MCF 10A (cell line): ENCODE measurements around the gene PIANP. TPM values are rescaled to one million over a fixed set of nuclear protein-coding genes. Genes with fewer than 3 reads are reported as not detected.

ENCODE experiments used
- BruUV-seq: library from RNA; stranded (reverse); fragments of 400-500 nt; replicated peaks from 2 replicates; lab custom pipeline; 2021; lab: Mats Ljungman, UMichigan
- CTCF ChIA-PET: fragments of 300-600 bp; sonication (Branson Sonifier 250); formaldehyde crosslinking; extraction: SDS; loops from one replicate; lab custom pipeline; 2021; ENCODE audit warnings: antibody characterized with exemption, inconsistent platforms; lab: Yijun Ruan, JAX
- POLR2A ChIA-PET: fragments of 300-600, 350-650 bp; sonication (Branson Sonifier 250); formaldehyde crosslinking; extraction: SDS; loops from one replicate; lab custom pipeline; 2020; ENCODE audit warnings: antibody characterized with exemption, inconsistent platforms; lab: Yijun Ruan, JAX
- DNase-seq: peaks from one replicate; pipeline ENCODE4 v3.0.0-alpha.2; 2018; ENCODE audit not compliant: unreplicated experiment
- H3K27ac Mint-ChIP-seq: one replicate; pipeline ENCODE4 v1.8.0; 2022; ENCODE audit warnings: mild to moderate bottlenecking, low read depth, mixed read lengths; ENCODE audit not compliant: unreplicated experiment
- H3K27me3 Mint-ChIP-seq: one replicate; pipeline ENCODE4 v1.8.0; 2022; ENCODE audit warnings: mixed read lengths; ENCODE audit not compliant: insufficient read depth, unreplicated experiment
- H3K36me3 Mint-ChIP-seq: one replicate; pipeline ENCODE4 v1.8.0; 2022; ENCODE audit warnings: mild to moderate bottlenecking, moderate library complexity, mixed read lengths; ENCODE audit not compliant: insufficient read depth, unreplicated experiment
- H3K4me1 Mint-ChIP-seq: one replicate; pipeline ENCODE4 v1.8.0; 2022; ENCODE audit warnings: mixed read lengths; ENCODE audit not compliant: insufficient read depth, unreplicated experiment
- H3K4me3 Mint-ChIP-seq: one replicate; pipeline ENCODE4 v1.8.0; 2022; ENCODE audit warnings: mild to moderate bottlenecking, moderate library complexity, mixed read lengths; ENCODE audit not compliant: unreplicated experiment
- H3K9me3 Mint-ChIP-seq: one replicate; pipeline ENCODE4 v1.8.0; 2022; ENCODE audit warnings: mixed read lengths; ENCODE audit not compliant: unreplicated experiment
- CTCF ChIP-seq: fragments of 200-600 bp; IDR thresholded peaks from one replicate; pipeline ENCODE4 v1.8.0; 2022; ENCODE audit warnings: antibody characterized with exemption, mild to moderate bottlenecking; ENCODE audit not compliant: unreplicated experiment
- intact Hi-C: fragments of 100-400 bp; cut with micrococcal nuclease; formaldehyde crosslinking; loops from 2 replicates; pipeline ENCODE4 v1.14.1; 2022
- total RNA-seq: library from RNA; stranded (reverse); gene quantifications from 2 replicates; pipeline ENCODE4 v1.2.3, GENCODE V29; 2022

The PIANP gene
- total RNA-seq, 1 experiment from 2014 or later = not detected

DNA sequence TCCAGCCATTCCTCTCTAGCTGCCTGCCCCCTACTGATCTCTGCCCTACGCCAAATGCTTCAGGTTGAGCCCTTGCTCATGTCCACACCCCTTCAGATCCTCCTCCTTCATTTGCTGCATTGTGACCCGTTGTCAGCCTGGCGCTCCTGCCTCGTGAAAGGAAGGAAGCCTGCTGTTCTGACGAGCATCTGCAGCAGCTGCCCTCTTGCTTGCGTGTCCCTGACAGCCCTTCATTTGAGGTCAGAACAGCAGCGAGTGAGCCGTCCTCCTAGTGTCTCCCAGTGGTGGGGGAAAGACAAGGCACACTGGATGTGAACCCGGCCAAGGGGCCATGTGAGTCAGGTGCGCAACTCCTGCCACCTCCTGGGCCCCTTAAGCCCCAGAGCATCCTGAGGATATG is 3.0 kb upstream of the PIANP start:
- H3K4me3 Mint-ChIP-seq = no peak overlapping the region
- TF ChIP-seq CTCF = no peak
- H3K4me1 Mint-ChIP-seq = peaks cover 8% of the 10 kb centered on the region
- H3K36me3 Mint-ChIP-seq = no peaks in the 10 kb centered on the region
- BruUV-seq = no TSS peak
- H3K27me3 Mint-ChIP-seq = peaks cover 66% of the 10 kb centered on the region
- ChIA-PET CTCF (no interaction called here), POLR2A (no interaction called here)
- no peaks in the 10 kb centered on the region for H3K9me3 Mint-ChIP-seq
- intact Hi-C loops = no loop called here
- DNase-seq = no peak
- no peak overlapping the region for H3K27ac Mint-ChIP-seq

DNA sequence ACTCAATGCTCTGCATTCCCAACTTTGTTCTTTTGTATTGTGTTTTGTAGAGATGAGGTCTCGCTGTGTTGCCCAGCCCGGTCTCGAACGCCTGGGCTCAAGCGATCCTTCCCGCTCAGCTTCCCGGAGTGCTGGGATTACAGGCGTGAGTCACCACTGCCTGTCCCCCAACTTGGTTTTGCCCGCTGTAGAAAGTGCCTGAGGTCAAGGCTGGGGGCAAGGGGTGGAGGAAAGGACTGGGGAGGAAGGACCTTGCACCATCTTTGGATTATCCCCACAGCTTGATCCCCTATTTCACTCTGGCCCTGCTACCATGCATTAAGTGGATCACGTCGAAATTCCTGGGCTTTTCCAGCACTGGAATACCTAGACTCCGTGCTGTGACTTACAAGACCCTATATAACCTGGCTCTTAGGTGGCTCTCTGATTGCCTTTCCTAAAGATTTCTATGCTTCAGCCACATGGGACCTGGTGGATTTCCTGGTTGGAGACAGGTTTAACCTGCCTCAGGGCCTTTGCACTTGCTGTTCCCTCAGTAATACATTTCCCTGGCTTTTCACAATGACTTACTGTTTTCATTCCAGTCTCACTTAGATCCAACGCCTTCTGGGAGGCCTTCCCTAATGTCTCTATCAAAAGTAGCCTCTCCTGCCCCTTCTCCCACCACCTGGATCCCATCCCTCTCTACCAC is 608 bp upstream of the PIANP start:
- intact Hi-C loops = no loop called here
- Mint-ChIP-seq H3K9me3 (no peaks in the 10 kb centered on the region), H3K36me3 (no peaks in the 10 kb centered on the region), H3K27me3 (peaks cover 74% of the 10 kb centered on the region), H3K4me1 (peaks cover 8% of the 10 kb centered on the region), H3K4me3 (peak overlapping the region; percentile 1), H3K27ac (no peak overlapping the region)
- no peak for DNase-seq
- ChIA-PET CTCF (interaction anchor here (0.6 kb wide), 1 partner anchor 40 kb away, joined by 3 read pairs; no protein-coding TSS in a partner anchor), POLR2A (no interaction called here)
- BruUV-seq = no TSS peak
- TF ChIP-seq CTCF = no peak

DNA sequence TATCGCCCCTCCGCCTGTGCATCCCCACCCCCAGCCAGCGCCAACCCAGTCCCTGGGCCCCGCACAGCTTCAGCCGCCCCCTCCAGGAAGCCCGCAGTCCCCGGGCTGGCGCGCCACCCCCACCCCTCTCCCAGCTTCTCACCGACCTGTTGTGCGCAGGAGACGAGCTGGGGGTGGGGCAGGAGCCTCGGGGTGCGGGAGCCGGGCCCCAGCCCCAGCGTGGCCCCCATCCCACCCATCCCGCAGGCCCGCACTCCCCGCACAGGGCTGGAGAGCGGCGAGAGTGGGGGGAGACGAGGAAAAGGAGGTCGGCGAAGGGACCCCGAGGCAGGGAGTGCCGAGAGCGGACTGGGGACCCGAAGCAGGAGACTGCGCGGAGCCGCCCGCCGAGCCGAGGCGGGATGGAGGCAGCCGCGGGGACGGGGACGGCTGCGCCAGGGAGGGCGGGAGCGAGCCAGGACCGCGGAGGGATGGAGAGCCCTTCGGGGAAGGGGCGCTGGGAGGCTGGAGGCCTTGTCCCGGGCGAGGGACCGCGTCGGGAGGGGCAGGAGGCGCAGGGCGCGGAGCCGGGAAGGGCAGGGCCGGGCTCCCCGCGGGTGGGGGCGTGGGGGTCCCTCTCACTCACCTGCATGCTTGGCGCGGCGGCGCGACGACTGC is 498 bp downstream of the PIANP start:
- TF ChIP-seq CTCF = no peak
- BruUV-seq = no TSS peak
- Mint-ChIP-seq H3K27me3 (peaks cover 72% of the 10 kb centered on the region), H3K27ac (no peak overlapping the region), H3K4me1 (peaks cover 8% of the 10 kb centered on the region), H3K4me3 (peak overlapping the region; percentile 57), H3K9me3 (no peaks in the 10 kb centered on the region), H3K36me3 (no peaks in the 10 kb centered on the region)
- DNase-seq = no peak
- ChIA-PET POLR2A (no interaction called here), CTCF (no interaction called here)
- intact Hi-C loops = loop anchor here (5.0 kb wide), 1 partner anchor 138 kb away; no protein-coding TSS in a partner anchor

- no peaks in the 10 kb centered on the region for H3K36me3 Mint-ChIP-seq
- H3K27ac Mint-ChIP-seq = no peak overlapping the region
- peaks cover 71% of the 10 kb centered on the region for H3K27me3 Mint-ChIP-seq
- no peak for DNase-seq
- TF ChIP-seq CTCF = no peak
- BruUV-seq = no TSS peak
- peaks cover 8% of the 10 kb centered on the region for H3K4me1 Mint-ChIP-seq
- H3K4me3 Mint-ChIP-seq = peak overlapping the region; percentile 57
- POLR2A ChIA-PET = interaction anchor here (1.3 kb wide), 1 partner anchor 24 kb away, joined by 5 read pairs; the partner anchor contains the start of gene COPS7A
- intact Hi-C loops = loop anchor here (5.0 kb wide), 1 partner anchor 137 kb away; no protein-coding TSS in a partner anchor
- H3K9me3 Mint-ChIP-seq = no peaks in the 10 kb centered on the region
- CTCF ChIA-PET = interaction anchor here (0.7 to 1.1 kb wide), 2 partner anchors 10 to 64 kb away, joined by 3 to 5 read pairs; partner anchors contain the start of gene ZNF384
Measured at GRCh38 chr12:6699259-6699988, 1.2 kb downstream of the PIANP start.
